Measurements from ENCODE around the gene GRID1.

GRCh38 chr10:85848756-85849155 lies 517.8 kb downstream of the GRID1 start:
- TF ChIP-seq CTCF (IDR thresholded peaks at IDR 0.05) (no peak), ELF4 (CRISPR knock-in tag; IDR thresholded peaks at IDR 0.05; ENCODE audit: low read depth) (no peak), NFE2L1 (CRISPR knock-in tag; IDR thresholded peaks at IDR 0.05) (no peak), E2F1 (CRISPR knock-in tag; IDR thresholded peaks at IDR 0.05) (no peak), USF1 (CRISPR knock-in tag; IDR thresholded peaks at IDR 0.05) (no peak)

All from WTC11 (cell line).